PC-9 (cell line): ENCODE results near the gene JAML. TPM values are rescaled to one million over a fixed set of nuclear protein-coding genes. Genes with fewer than 3 reads are reported as not detected.

Experiments
- BruUV-seq: library from RNA; stranded (reverse); fragments of 400-500 nt; replicated peaks from 2 replicates; lab custom pipeline; 2021; lab: Mats Ljungman, UMichigan
- CTCF ChIA-PET: fragments of 300-600 bp; sonication (Branson Sonifier 250); formaldehyde crosslinking; loops from one replicate; lab custom pipeline; 2022; ENCODE audit warnings: antibody characterized with exemption; lab: Charles Lee
- POLR2A ChIA-PET: fragments of 300-600 bp; sonication (Branson Sonifier 250); formaldehyde crosslinking; loops from one replicate; lab custom pipeline; 2022; ENCODE audit warnings: antibody characterized with exemption; ENCODE audit not compliant: unreplicated experiment; lab: Charles Lee
- DNase-seq, 2 experiments: peaks; one replicate each; pipeline versions ENCODE4 v3.0.0 to v3.0.0-alpha.2; 2015 to 2022; ENCODE audit warnings: mixed read lengths in 1 of 2
- H2AFZ ChIP-seq: fragments of 200-600 bp; sonication (generic); 2 replicates; pipeline ENCODE4 v1.8.1; 2017; ENCODE audit warnings: antibody characterized with exemption
- H3F3A ChIP-seq: fragments of 200-600 bp; sonication (generic); 2 replicates; pipeline ENCODE4 v1.8.1; 2017; ENCODE audit warnings: antibody characterized with exemption, mild to moderate bottlenecking, low read depth; ENCODE audit not compliant: insufficient read depth
- H3K27ac ChIP-seq: fragments of 200-600 bp; sonication (generic); 2 replicates; pipeline ENCODE4 v1.6.1; 2016; ENCODE audit warnings: mixed run types
- H3K27me3 ChIP-seq: fragments of 200-600 bp; sonication (generic); 2 replicates; pipeline ENCODE4 v1.6.1; 2016; ENCODE audit warnings: low read depth, mixed run types; ENCODE audit not compliant: insufficient read depth
- H3K36me3 ChIP-seq: fragments of 200-600 bp; sonication (generic); 2 replicates; pipeline ENCODE4 v1.6.1; 2016; ENCODE audit warnings: low read depth, mixed run types
- H3K4me1 ChIP-seq: fragments of 200-600 bp; sonication (generic); replicated peaks from 2 replicates; pipeline ENCODE4 v1.6.1; 2016; ENCODE audit warnings: mixed run types; ENCODE audit not compliant: insufficient read depth
- H3K4me2 ChIP-seq: fragments of 200-600 bp; sonication (generic); 2 replicates; pipeline ENCODE4 v1.6.1; 2017; ENCODE audit warnings: mixed run types
- H3K4me3 ChIP-seq: fragments of 200-600 bp; sonication (generic); 2 replicates; pipeline ENCODE4 v1.6.1; 2016; ENCODE audit warnings: mixed run types
- H3K79me2 ChIP-seq: fragments of 200-600 bp; sonication (generic); 2 replicates; pipeline ENCODE4 v1.6.1; 2017; ENCODE audit warnings: low read depth, mixed run types
- H3K9me2 ChIP-seq: fragments of 200-600 bp; sonication (generic); 2 replicates; pipeline ENCODE4 v1.8.1; 2017; ENCODE audit warnings: mild to moderate bottlenecking; ENCODE audit not compliant: insufficient read depth
- H3K9me3 ChIP-seq: fragments of 200-600 bp; sonication (generic); 2 replicates; pipeline ENCODE4 v1.8.1; 2016; ENCODE audit warnings: low read depth; ENCODE audit not compliant: insufficient read depth
- H4K20me1 ChIP-seq: fragments of 200-600 bp; sonication (generic); 2 replicates; pipeline ENCODE4 v1.8.1; 2017; ENCODE audit not compliant: insufficient read depth
- EZH2 ChIP-seq: fragments of 200-600 bp; sonication (generic); IDR thresholded peaks from 2 replicates; pipeline ENCODE4 v1.8.0; 2017; ENCODE audit warnings: antibody characterized with exemption, low read depth
- intact Hi-C: fragments of 100-400 bp; cut with micrococcal nuclease; formaldehyde crosslinking; loops from one replicate; pipeline ENCODE4 v1.10.0; 2022; ENCODE audit not compliant: unreplicated experiment
- total RNA-seq: library from RNA; stranded (reverse); gene quantifications from 2 replicates; pipeline ENCODE4 v1.2.3, GENCODE V29; 2021
- TF ChIP-seq, protein P1 (sequence below): fragments of 200-600 bp; sonication (generic); conservative IDR thresholded peaks from 2 replicates; pipeline ENCODE4 v1.6.1; 2017; ENCODE audit warnings: mixed run types, antibody characterized with exemption, mild to moderate bottlenecking, moderate library complexity

Gene JAML
- total RNA-seq, 1 experiment from 2014 or later, result not detected

DNA sequence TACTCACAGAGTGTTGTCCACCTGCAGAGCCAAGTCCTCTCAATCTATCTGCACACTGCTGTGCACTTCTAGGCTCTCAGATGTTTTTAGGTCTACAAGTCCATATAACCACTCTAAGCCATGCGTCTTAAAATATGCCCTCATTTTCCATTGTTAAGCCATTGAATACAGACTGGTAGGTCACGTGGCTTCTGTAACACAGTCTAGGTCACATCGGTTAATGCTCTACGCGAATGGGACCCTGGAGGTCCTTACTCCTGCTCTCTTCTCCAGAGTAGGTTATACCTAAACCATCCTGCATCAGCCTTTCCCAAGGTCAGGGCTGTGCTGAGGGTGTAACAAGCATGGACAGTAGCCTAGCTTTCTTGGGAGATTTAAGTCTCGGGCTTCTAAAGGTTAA, 819 bp downstream of the JAML start:
- Histone ChIP-seq H3F3A (no peaks in the 10 kb centered on the region), H3K79me2 (no peaks in the 10 kb centered on the region), H3K36me3 (no peaks in the 10 kb centered on the region; the same call in 1 of the 2 replicates), H4K20me1 (no peaks in the 10 kb centered on the region), H3K4me1 (no peaks in the 10 kb centered on the region), H3K4me2 (no peak overlapping the region), H3K27ac (no peak overlapping the region), H3K27me3 (no peaks in the 10 kb centered on the region), H3K9me2 (no peaks in the 10 kb centered on the region), H3K4me3 (no peak overlapping the region), H3K9me3 (no peaks in the 10 kb centered on the region), H2AFZ (no peak overlapping the region)
- TF ChIP-seq EZH2, result no peak
- TF ChIP-seq, protein P1, sequence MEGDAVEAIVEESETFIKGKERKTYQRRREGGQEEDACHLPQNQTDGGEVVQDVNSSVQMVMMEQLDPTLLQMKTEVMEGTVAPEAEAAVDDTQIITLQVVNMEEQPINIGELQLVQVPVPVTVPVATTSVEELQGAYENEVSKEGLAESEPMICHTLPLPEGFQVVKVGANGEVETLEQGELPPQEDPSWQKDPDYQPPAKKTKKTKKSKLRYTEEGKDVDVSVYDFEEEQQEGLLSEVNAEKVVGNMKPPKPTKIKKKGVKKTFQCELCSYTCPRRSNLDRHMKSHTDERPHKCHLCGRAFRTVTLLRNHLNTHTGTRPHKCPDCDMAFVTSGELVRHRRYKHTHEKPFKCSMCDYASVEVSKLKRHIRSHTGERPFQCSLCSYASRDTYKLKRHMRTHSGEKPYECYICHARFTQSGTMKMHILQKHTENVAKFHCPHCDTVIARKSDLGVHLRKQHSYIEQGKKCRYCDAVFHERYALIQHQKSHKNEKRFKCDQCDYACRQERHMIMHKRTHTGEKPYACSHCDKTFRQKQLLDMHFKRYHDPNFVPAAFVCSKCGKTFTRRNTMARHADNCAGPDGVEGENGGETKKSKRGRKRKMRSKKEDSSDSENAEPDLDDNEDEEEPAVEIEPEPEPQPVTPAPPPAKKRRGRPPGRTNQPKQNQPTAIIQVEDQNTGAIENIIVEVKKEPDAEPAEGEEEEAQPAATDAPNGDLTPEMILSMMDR, result no peak
- no peak for DNase-seq
- POLR2A ChIA-PET, result no interaction called here
- CTCF ChIA-PET, result no interaction called here
- intact Hi-C loops, result no loop called here
- BruUV-seq, result no TSS peak

DNA sequence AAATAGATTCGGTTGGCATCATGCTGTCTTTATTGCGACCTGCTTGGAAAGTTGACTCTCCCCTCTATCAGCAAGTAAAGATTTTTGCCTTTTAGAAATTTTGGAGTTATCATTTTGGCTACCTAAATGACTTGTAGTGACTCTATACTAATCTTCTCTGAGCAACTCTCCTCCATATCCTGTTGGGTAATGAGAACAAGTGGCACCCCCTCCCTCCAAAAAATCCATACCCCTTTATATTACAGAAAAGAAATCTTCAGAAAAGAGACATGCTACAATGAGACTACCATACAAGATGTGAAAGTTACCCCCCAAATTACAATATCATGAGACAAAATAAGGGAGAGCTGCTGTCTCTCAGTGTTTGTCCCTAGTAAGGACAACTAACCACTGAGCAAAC, 1.2 kb downstream of the JAML start:
- no peaks in the 10 kb centered on the region for H3K9me3 ChIP-seq
- H4K20me1 ChIP-seq, result no peaks in the 10 kb centered on the region
- no peaks in the 10 kb centered on the region for H3F3A ChIP-seq
- TF ChIP-seq EZH2, result no peak
- TF ChIP-seq, protein P1, result no peak
- intact Hi-C loops, result no loop called here
- BruUV-seq, result no TSS peak
- ChIA-PET POLR2A (no interaction called here), CTCF (no interaction called here)
- no peaks in the 10 kb centered on the region for H3K9me2 ChIP-seq
- no peaks in the 10 kb centered on the region for H3K79me2 ChIP-seq
- no peaks in the 10 kb centered on the region for H3K4me1 ChIP-seq
- H3K4me2 ChIP-seq, result no peak overlapping the region
- H3K27ac ChIP-seq, result no peak overlapping the region
- no peaks in the 10 kb centered on the region; the same call in 1 of the 2 replicates for H3K36me3 ChIP-seq
- no peak overlapping the region for H3K4me3 ChIP-seq
- H2AFZ ChIP-seq, result no peak overlapping the region
- H3K27me3 ChIP-seq, result no peaks in the 10 kb centered on the region
- DNase-seq, result no peak

DNA sequence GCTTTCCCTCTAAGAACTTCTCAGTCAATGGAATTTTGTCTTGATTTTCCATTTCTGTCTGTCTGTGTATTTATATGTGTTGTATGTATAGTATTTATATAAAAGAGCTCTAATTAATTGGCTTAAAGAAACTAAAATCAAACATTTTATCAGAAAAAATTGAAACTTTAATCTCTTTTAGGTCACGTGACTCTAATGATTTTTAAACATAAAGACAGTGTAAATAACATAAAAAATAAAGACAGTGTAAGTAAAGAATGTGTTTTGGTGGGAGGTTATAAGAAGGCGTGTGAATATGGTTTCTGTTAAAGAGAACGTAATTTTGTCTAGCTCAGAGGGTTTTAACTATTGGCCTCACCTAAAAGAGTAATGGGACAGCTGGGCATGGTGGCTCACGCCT, 2.4 kb downstream of the JAML start:
- Histone ChIP-seq H2AFZ (no peak overlapping the region), H3K79me2 (no peaks in the 10 kb centered on the region), H3K4me2 (no peak overlapping the region), H3K27ac (no peak overlapping the region), H3K36me3 (no peaks in the 10 kb centered on the region; the same call in 1 of the 2 replicates), H3K4me1 (no peaks in the 10 kb centered on the region), H3F3A (no peaks in the 10 kb centered on the region), H3K4me3 (no peak overlapping the region), H4K20me1 (no peaks in the 10 kb centered on the region), H3K27me3 (no peaks in the 10 kb centered on the region), H3K9me3 (no peaks in the 10 kb centered on the region), H3K9me2 (no peaks in the 10 kb centered on the region)
- DNase-seq, result no peak
- CTCF ChIA-PET, result interaction anchor here (0.6 to 0.7 kb wide), 2 partner anchors 24 to 73 kb away, joined by 4 read pairs; no protein-coding TSS in a partner anchor
- TF ChIP-seq EZH2, result no peak
- TF ChIP-seq, protein P1, result no peak
- BruUV-seq, result no TSS peak
- intact Hi-C loops, result no loop called here
- POLR2A ChIA-PET, result no interaction called here
